Muscle of back (tissue), 11 donors: ENCODE data around the gene CFAP100. TPM values are rescaled to one million over a fixed set of nuclear protein-coding genes. Genes with fewer than 3 reads are reported as not detected.

Source experiments
- DNase-seq, 3 donors: peaks; one replicate each; pipeline versions ENCODE4 v3.0.0 to v3.0.0-alpha.2; 2013
- polyA plus RNA-seq, 10 donors: library from polyadenylated mRNA; unstranded; fragments of 120-200 nt; gene quantifications; one replicate each; pipeline ENCODE4 v1.2.1, GENCODE V29; 2013; ENCODE audit not compliant: insufficient read length in 10 of 10

The CFAP100 gene
- polyA plus RNA-seq, 10 donors, result 0.17 to 0.74 (median 0.36) TPM; not detected in 4

- no peak for DNase-seq
Measured at GRCh38 chr3:126440709-126440995, 45.9 kb downstream of the CFAP100 start.

GRCh38 chr3:126441256-126441880, 46.7 kb downstream of the CFAP100 start:
- DNase-seq, result no peak

- peak; percentile 72 to 94 (median 89) for DNase-seq
Measured at GRCh38 chr3:126442094-126442855, 47.6 kb downstream of the CFAP100 start.

GRCh38 chr3:126442856-126443242, 48.1 kb downstream of the CFAP100 start:
- no peak for DNase-seq

GRCh38 chr3:126445506-126445905, 50.8 kb downstream of the CFAP100 start:
- peak in 2 of 3 donors; percentile 16 to 44 for DNase-seq

GRCh38 chr3:126446301-126446700, 51.6 kb downstream of the CFAP100 start:
- DNase-seq, result no peak

GRCh38 chr3:126446791-126447190, 52.1 kb downstream of the CFAP100 start:
- DNase-seq, result no peak

GRCh38 chr3:126447456-126448106, 52.9 kb downstream of the CFAP100 start:
- no peak for DNase-seq

GRCh38 chr3:126448136-126448892, 53.6 kb downstream of the CFAP100 start:
- peak in 1 of 3 donors; percentile 14 for DNase-seq

- DNase-seq, result no peak
Measured at GRCh38 chr3:126448893-126449180, 54.1 kb downstream of the CFAP100 start.

- no peak for DNase-seq
Measured at GRCh38 chr3:126449621-126450051, 54.9 kb downstream of the CFAP100 start.

- DNase-seq, result no peak
Measured at GRCh38 chr3:126450219-126450618, 55.5 kb downstream of the CFAP100 start.

- no peak for DNase-seq
Measured at GRCh38 chr3:126450744-126451143, 56.0 kb downstream of the CFAP100 start.

- DNase-seq, result no peak
Measured at GRCh38 chr3:126451511-126451910, 56.8 kb downstream of the CFAP100 start.

GRCh38 chr3:126452213-126452612, 57.5 kb downstream of the CFAP100 start:
- no peak for DNase-seq

- no peak for DNase-seq
Measured at GRCh38 chr3:126454025-126454424, 59.3 kb downstream of the CFAP100 start.

- DNase-seq, result no peak
Measured at GRCh38 chr3:126454437-126455198, 59.9 kb downstream of the CFAP100 start.

GRCh38 chr3:126456211-126456610, 61.5 kb downstream of the CFAP100 start:
- DNase-seq, result no peak

GRCh38 chr3:126456766-126457388, 62.2 kb downstream of the CFAP100 start:
- DNase-seq, result no peak

GRCh38 chr3:126459111-126459762, 64.5 kb downstream of the CFAP100 start:
- DNase-seq, result no peak

GRCh38 chr3:126459763-126460127, 65.0 kb downstream of the CFAP100 start:
- no peak for DNase-seq
